Psoas muscle (tissue), 8 donors: ENCODE data around the gene BOLL. TPM values are rescaled to one million over a fixed set of nuclear protein-coding genes. Genes with fewer than 3 reads are reported as not detected.

Experiments
- ATAC-seq, 4 donors: fragments of 200-7000 bp; cut with Tn5 transposase; one replicate each; pipeline ENCODE4 v1.9.1; 2020; ENCODE audit warnings: moderate library complexity in 3 of 4, mild to moderate bottlenecking in 2 of 4
- DNase-seq, 2 donors: peaks; one replicate each; pipeline ENCODE4 v3.0.0-alpha.2; 2020
- H3K27ac ChIP-seq: fragments of 200-600 bp; one replicate; pipeline ENCODE4 v1.8.0; 2022
- H3K27me3 ChIP-seq, 3 donors: fragments of 200-600 bp in 1 of 3; one replicate each; pipeline versions ENCODE4 v1.6.1 to v1.8.0; 2013 to 2022; ENCODE audit warnings: low read length in 2 of 3, mild to moderate bottlenecking in 2 of 3, moderate library complexity in 1 of 3; ENCODE audit not compliant: insufficient read depth in 3 of 3
- H3K36me3 ChIP-seq, 2 donors: fragments of 200-600 bp in 1 of 2; one replicate each; pipeline versions ENCODE4 v1.6.1 to v1.8.0; 2013 to 2022; ENCODE audit warnings: low read depth in 1 of 2, mild to moderate bottlenecking in 1 of 2, moderate library complexity in 1 of 2; ENCODE audit not compliant: insufficient read depth in 1 of 2
- H3K4me1 ChIP-seq: fragments of 200-600 bp; one replicate; pipeline ENCODE4 v1.8.0; 2022
- H3K4me3 ChIP-seq: fragments of 200-600 bp; one replicate; pipeline ENCODE4 v1.8.0; 2022; ENCODE audit warnings: mild to moderate bottlenecking
- H3K9me3 ChIP-seq: fragments of 200-600 bp; one replicate; pipeline ENCODE4 v1.8.0; 2022
- WGBS, 3 donors: extraction: QIAGEN DNeasy Blood & Tissue Kit; methylation state at CpG; one replicate each; pipeline versions ENCODE4 v1.1.6 to v1.1.7; 2013; 5-methylcytosine and 5-hydroxymethylcytosine counted together
- intact Hi-C, 2 donors: fragments of 100-400 bp; cut with DNase I; formaldehyde crosslinking; loops; one replicate each; pipeline versions ENCODE4 v1.11.0 to v1.14.2; 2022
- polyA plus RNA-seq, 3 donors: library from polyadenylated mRNA; stranded (reverse); fragments of 200-250 nt; gene quantifications; one replicate each; pipeline ENCODE4 v1.2.3, GENCODE V29; 2013
- total RNA-seq, 4 donors: library from RNA; stranded (reverse); fragmentation: NEBNext Ultra II Directional in 2 of 4; extraction: Animal tissue kit (Norgen Biotek cat#: 25700) in 2 of 4; gene quantifications; one replicate each; pipeline versions ENCODE4 v1.2.1 to v1.2.4, GENCODE V29; 2021 to 2023
- TF ChIP-seq, protein P1 (sequence below): fragments of 200-600 bp; IDR thresholded peaks from one replicate; pipeline ENCODE4 v1.8.0; 2022; ENCODE audit warnings: antibody characterized with exemption
- donor health status: healthy with polysubstance abuse.
- donor health status: DM: no; HTN: no; CAD: no; lungs with moderate emphysema.
- donor health status: Bipolar disorder and iron deficiency.
- donor health status: healthy.
- donor health status: DM: yes; HTN: yes; CAD: no.
- donor health status: DM: no; HTN: no; CAD: no.
- donor health status: DM: no; HTN: no; CAD: no.
- donor health status: DM: yes; HTN: yes; CAD: no.

Gene BOLL
- total and polyA plus RNA-seq, 7 donors = 0.47 to 6.5 (median 3.3) TPM

DNA sequence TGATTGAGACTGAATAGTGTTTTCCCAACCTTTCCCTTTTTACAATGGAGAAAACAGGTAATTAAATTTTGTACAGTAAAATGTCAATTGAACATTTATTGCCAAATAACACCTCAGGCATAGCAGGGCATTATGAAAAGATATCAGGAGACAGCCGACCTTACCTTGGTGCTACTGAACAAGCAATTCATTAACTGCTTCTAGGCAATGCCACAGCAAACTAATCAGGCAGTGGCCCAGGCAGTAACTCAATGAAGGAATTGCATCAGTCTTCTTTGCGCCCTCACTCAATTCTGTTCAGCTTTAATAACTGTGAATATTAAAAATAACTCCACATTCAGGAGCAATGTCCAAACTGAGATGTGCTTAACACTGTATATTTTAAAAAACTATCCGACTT, 25.4 kb upstream of the BOLL start:
- TF ChIP-seq, protein P1, sequence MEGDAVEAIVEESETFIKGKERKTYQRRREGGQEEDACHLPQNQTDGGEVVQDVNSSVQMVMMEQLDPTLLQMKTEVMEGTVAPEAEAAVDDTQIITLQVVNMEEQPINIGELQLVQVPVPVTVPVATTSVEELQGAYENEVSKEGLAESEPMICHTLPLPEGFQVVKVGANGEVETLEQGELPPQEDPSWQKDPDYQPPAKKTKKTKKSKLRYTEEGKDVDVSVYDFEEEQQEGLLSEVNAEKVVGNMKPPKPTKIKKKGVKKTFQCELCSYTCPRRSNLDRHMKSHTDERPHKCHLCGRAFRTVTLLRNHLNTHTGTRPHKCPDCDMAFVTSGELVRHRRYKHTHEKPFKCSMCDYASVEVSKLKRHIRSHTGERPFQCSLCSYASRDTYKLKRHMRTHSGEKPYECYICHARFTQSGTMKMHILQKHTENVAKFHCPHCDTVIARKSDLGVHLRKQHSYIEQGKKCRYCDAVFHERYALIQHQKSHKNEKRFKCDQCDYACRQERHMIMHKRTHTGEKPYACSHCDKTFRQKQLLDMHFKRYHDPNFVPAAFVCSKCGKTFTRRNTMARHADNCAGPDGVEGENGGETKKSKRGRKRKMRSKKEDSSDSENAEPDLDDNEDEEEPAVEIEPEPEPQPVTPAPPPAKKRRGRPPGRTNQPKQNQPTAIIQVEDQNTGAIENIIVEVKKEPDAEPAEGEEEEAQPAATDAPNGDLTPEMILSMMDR = no peak
- H3K4me3 ChIP-seq = no peak overlapping the region
- H3K27me3 ChIP-seq = no peaks in the 10 kb centered on the region
- no peak overlapping the region for H3K27ac ChIP-seq
- ATAC-seq (no peak), DNase-seq (no peak)
- WGBS, 3 donors = 47 to 66% (median 55%) methylated on average over 3 of the region's 3 CpGs
- no peaks in the 10 kb centered on the region for H3K36me3 ChIP-seq
- intact Hi-C loops = no loop called here
- no peaks in the 10 kb centered on the region for H3K9me3 ChIP-seq
- H3K4me1 ChIP-seq = peaks cover 29% of the 10 kb centered on the region

DNA sequence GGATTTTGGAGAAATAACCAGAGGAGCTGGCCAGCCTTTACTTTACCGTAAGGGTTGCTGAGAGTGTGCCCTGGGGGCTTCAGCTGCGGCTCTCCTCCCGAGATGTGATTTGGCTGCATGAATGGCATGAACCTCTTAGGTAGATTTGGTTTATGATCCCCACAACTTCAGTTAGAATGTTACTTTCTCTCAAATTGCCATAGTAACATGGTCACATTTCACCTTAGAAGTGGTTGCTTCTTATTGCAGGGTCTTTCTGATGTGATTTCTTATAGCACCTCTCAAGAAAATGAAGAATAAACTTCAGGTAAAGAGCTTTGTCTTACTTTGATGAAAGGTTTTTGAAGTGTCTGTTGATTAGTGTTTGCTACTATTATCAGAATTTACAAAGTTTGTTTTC, 24.9 kb upstream of the BOLL start:
- TF ChIP-seq, protein P1 = no peak
- Histone ChIP-seq H3K4me1 (peaks cover 29% of the 10 kb centered on the region), H3K36me3 (no peaks in the 10 kb centered on the region), H3K4me3 (no peak overlapping the region), H3K27me3 (no peaks in the 10 kb centered on the region), H3K27ac (no peak overlapping the region), H3K9me3 (no peaks in the 10 kb centered on the region)
- 90 to 95% (median 90%) methylated on average over 3 of the region's 3 CpGs for WGBS, 3 donors
- ATAC-seq (no peak), DNase-seq (no peak)
- intact Hi-C loops = no loop called here

DNA sequence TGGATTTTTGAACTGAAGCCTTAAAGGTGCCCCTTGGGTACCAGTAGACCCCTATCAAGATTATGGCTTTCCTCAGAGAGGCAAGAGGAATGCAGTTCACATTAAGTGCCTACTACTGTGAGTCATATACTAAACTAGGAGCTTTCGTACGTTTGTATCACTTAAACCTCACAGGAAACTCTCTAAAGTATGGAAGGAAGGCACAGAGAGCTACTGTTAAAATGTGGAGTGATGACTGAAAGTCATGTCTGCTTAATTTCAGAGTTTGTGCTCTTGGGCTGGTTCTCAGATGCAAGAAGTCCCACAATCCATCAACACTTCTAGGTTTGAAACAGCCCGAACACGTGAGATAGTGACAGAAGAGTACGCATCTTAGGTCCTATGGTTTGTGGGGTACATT, 23.9 kb upstream of the BOLL start:
- Histone ChIP-seq H3K4me3 (no peak overlapping the region), H3K27me3 (no peaks in the 10 kb centered on the region), H3K9me3 (no peaks in the 10 kb centered on the region), H3K36me3 (no peaks in the 10 kb centered on the region), H3K4me1 (peaks cover 29% of the 10 kb centered on the region), H3K27ac (peak overlapping the region; percentile 58)
- ATAC-seq = peak in 1 of 4 donors; percentile 36
- intact Hi-C loops = loop anchor here in 1 of 2 donors (10.0 kb wide), 1 partner anchor 246 kb away; no protein-coding TSS in a partner anchor
- TF ChIP-seq, protein P1 = no peak
- 65 to 82% (median 66%) methylated on average over 5 of the region's 5 CpGs for WGBS, 3 donors
- no peak for DNase-seq

DNA sequence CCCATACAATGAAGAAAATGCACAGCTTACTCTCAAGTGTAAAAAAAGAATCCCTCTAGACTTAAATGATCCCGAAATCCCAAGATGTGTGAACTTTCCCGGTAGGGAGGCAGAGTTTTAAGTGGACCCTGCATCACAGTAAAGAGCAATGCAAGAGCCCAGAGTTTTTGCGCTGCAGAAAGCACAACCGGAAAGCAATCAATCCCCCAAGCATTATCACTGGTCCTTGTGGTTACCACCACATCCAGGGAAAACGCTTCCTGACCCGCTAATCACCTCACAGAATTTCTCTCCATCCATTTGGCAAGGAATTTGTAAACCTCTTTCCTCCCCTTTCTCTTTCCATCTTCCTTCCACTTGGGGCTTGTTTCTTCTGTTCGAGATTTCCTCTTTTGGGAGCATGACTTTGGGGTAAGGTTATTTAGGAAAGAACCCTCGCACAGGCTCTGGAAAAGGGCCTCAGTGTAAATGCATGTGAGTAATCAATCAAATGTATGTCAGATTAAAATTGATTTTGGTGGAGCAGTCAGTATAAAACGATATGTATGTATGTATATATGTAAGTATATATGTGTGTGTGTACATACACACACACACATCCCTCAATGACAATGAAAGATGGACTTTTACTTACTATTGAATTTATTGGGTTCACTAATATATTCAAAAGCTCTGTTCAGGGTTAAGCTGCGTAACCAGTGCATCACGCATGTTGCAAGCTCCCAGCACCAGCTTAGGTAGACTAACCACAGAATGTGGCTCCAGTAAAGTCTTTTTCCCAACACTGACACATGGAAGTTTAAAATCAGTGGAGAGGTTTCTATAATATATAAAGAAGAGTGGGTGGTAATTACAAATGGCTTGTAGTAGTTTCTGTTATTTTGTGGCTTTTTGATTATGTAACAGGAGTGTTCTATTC, 20.9 kb upstream of the BOLL start:
- 15 to 38% (median 17%) methylated on average over 11 of the region's 11 CpGs for WGBS, 3 donors
- Histone ChIP-seq H3K27ac (peak overlapping the region; percentile 82), H3K9me3 (no peaks in the 10 kb centered on the region), H3K4me3 (peak overlapping the region; percentile 87), H3K36me3 (no peaks in the 10 kb centered on the region), H3K4me1 (peaks cover 39% of the 10 kb centered on the region), H3K27me3 (no peaks in the 10 kb centered on the region)
- ATAC-seq (no peak), DNase-seq (no peak)
- intact Hi-C loops = loop anchor here in 1 of 2 donors (10.0 kb wide), 1 partner anchor 249 kb away; no protein-coding TSS in a partner anchor
- TF ChIP-seq, protein P1 = no peak
